ENCODE measurements around the gene ANKRD30B. TPM values are rescaled to one million over a fixed set of nuclear protein-coding genes. Genes with fewer than 3 reads are reported as not detected.
"Not testable (repeated sequence)": the region's sequence is repeated elsewhere in the genome, so short reads cannot be mapped to it uniquely, and the experiment has no call there.

Gene ANKRD30B
- total and polyA plus RNA-seq, 2 of the 4 experiments (the other 2 are of a cell fraction): not detected

GRCh38 chr18:14763566-14763965 lies 15.6 kb downstream of the ANKRD30B start:
- H4K5ac ChIP-seq (ENCODE audit: low read depth, low read length); H3K56ac ChIP-seq (ENCODE audit: extremely low read depth, insufficient read depth, low read length); H4K20me1 ChIP-seq (ENCODE audit: insufficient read depth, low read length); dilution Hi-C loops (cut with HindIII; ENCODE audit: low sequenced_read_pairs, unreplicated experiment); H3K9ac ChIP-seq (ENCODE audit: low read depth, low read length); in situ Hi-C loops (cut with MboI; ENCODE audit: low sequenced_read_pairs); H3K9me3 ChIP-seq (ENCODE audit: control insufficient read depth, insufficient read depth, low read length); H4K91ac ChIP-seq (ENCODE audit: insufficient read depth, low read depth, low read length); H3K4ac ChIP-seq (ENCODE audit: low read depth, low read length); H2BK5ac ChIP-seq (ENCODE audit: low read depth, low read length, poor library complexity, severe bottlenecking); H2BK120ac ChIP-seq (ENCODE audit: low read depth, low read length); H2AK9ac ChIP-seq (replicated peaks; ENCODE audit: low read depth, low read length, poor library complexity); H3K4me1 ChIP-seq (ENCODE audit: control insufficient read depth, insufficient read depth, low read length); H3K4me2 ChIP-seq (ENCODE audit: low read depth, low read length); H3K27ac ChIP-seq (ENCODE audit: insufficient read depth, low read length); H3K23ac ChIP-seq (ENCODE audit: low read depth, low read length); POLR2A ChIA-PET (ENCODE audit: unreplicated experiment); DNase-seq; H3K79me1 ChIP-seq (ENCODE audit: low read depth in 1 of 2, low read length in 2 of 2); H3K4me3 ChIP-seq (ENCODE audit: insufficient read depth, low read depth, low read length); ATAC-seq (ENCODE audit: low read depth); H2BK15ac ChIP-seq (ENCODE audit: low read depth, low read length); H4K8ac ChIP-seq (ENCODE audit: low read depth in 2 of 2, low read length in 2 of 2); H2AFZ ChIP-seq (replicated peaks; ENCODE audit: low read length, poor library complexity); H3K18ac ChIP-seq (ENCODE audit: low read depth, low read length); CTCF ChIA-PET; H3K9me1 ChIP-seq (ENCODE audit: insufficient read depth, low read length); intact Hi-C loops (cut with micrococcal nuclease); H2BK20ac ChIP-seq (ENCODE audit: low read depth, low read length); H2AK5ac ChIP-seq (ENCODE audit: low read depth, low read length); H3K36me3 ChIP-seq (ENCODE audit: control insufficient read depth, insufficient read depth, low read length); H3K27me3 ChIP-seq (ENCODE audit: control insufficient read depth, insufficient read depth, low read length); H3K14ac ChIP-seq (replicated peaks; ENCODE audit: low read depth, low read length); BruUV-seq (replicated peaks): not testable (repeated sequence)
- no CpG with 5 or more reads among the region's 5 CpGs for WGBS, 2 experiments (ENCODE audit: extremely low coverage in 2 of 2, insufficient read length in 1 of 2)
